Erythroblast (primary cell): ENCODE data around the gene ZCCHC18.
"Not testable (repeated sequence)": the region's sequence is repeated elsewhere in the genome, so short reads cannot be mapped to it uniquely, and the experiment has no call there.

Experiments used
- DNase-seq, 2 experiments: peaks; one replicate each; lab custom pipeline; 2025; lab: John Stamatoyannopoulos, UW
- GATA1 ChIP-seq: IDR thresholded peaks from 2 replicates; pipeline ENCODE4 v1.6.1; 2011; ENCODE audit warnings: low read depth, mild to moderate bottlenecking, control low read depth, low read length, moderate library complexity
- POLR2A ChIP-seq: IDR thresholded peaks from 2 replicates; pipeline ENCODE4 v1.6.1; 2011; ENCODE audit warnings: mild to moderate bottlenecking, low read length

ZCCHC18 gene

GRCh38 chrX:104112326-104112951, at the start of gene ZCCHC18:
Gene ZCCHC18, plus strand, starts transcription at chrX:104112523. Its CDS starts 1,589 bp downstream, at chrX:104114112.
- TF ChIP-seq POLR2A = no peak

DNA sequence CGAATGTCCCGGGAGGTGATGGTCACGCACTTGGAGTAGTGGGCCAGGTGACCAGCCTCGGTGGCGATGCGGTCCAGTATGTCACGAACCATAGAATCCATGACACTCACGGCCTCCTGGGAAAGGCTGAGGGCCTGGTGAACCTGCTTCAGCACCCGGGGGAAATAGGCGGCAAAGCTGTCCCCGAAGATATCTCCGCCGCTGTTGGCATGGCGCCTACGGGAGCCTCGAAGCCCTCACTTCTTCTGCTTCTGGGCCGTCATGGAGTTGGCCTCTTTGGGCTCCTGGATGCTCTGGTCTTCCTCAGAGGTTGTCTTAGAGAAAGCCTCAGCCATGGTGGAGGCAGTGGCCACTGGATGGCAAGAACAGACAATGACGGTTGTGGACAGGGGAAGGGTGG, 49.7 kb upstream of the ZCCHC18 start:
- not testable (repeated sequence) for DNase-seq

More at GRCh38 chrX:104112326-104112951, at the start of gene ZCCHC18:
- peak; percentile 9 to 20 for DNase-seq

- not testable (repeated sequence) for DNase-seq
These were observed 36.4 kb upstream of the ZCCHC18 start, which contains the start of gene TMSB15C for GRCh38 chrX:104075778-104076445. Gene TMSB15C, minus strand, starts transcription at chrX:104076236.

- DNase-seq = not testable (repeated sequence)
These were observed 34.5 kb upstream of the ZCCHC18 start for GRCh38 chrX:104077854-104078253.

DNA sequence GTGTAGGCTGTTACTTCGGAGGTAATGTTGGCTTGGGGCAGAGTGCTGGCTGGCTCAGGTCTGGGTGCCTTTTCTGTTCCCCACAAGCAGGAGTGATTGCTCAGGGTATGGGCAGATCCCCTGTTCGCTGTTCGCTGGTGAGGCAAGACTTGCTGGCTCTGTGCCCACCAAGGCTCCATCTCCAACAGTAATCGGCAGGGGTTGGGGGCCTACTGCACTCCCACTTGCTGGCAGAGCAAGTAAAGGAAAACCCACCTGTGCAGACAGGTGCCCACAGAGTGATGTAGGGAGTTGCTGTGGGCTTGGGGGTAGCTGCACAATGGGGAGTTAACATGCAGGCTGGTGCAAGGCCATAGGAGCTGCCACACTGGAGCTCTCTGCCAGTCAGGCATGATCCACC, 28.3 kb upstream of the ZCCHC18 start:
- TF ChIP-seq POLR2A (no peak), GATA1 (no peak)

GRCh38 chrX:104084534-104085277, 27.6 kb upstream of the ZCCHC18 start:
- TF ChIP-seq GATA1 (no peak), POLR2A (no peak)
- no peak for DNase-seq

More for the DNA sequence above, 28.3 kb upstream of the ZCCHC18 start:
- no peak for DNase-seq

GRCh38 chrX:104085477-104085876, 26.8 kb upstream of the ZCCHC18 start:
- TF ChIP-seq POLR2A (no peak), GATA1 (no peak)

DNA sequence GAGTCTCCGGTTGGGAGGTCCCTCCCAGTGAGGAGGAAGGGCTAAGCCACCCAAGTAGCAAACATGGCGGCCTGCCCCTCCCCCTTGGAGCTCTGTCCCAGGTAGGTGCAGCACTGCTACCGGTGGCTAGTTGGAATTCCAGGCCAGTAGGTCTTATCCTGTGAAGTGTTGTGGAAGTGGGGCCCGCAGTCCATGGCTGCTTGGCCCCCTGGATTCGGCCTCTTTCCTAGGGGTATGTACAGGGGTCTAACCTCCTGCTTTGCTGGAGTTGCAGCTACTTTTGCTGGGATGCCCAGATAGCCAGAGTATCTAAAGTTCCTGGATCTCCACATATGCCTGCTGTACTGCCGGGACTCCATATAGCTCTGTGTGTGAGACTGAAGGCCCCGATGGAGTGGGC, 26.4 kb upstream of the ZCCHC18 start:
- no peak for TF ChIP-seq GATA1
- no peak for TF ChIP-seq POLR2A
- no peak for DNase-seq

More at GRCh38 chrX:104085477-104085876, 26.8 kb upstream of the ZCCHC18 start:
- no peak for DNase-seq

- DNase-seq = peak; percentile 60 to 76
- no peak for TF ChIP-seq POLR2A
- TF ChIP-seq GATA1 = no peak
These were observed 14.0 kb upstream of the ZCCHC18 start for GRCh38 chrX:104098151-104098808.

- DNase-seq = no peak
- TF ChIP-seq POLR2A (no peak), GATA1 (no peak)
These were observed 13.4 kb upstream of the ZCCHC18 start for GRCh38 chrX:104098919-104099318.

- TF ChIP-seq GATA1 (no peak), POLR2A (no peak)
- no peak for DNase-seq
These were observed 7.6 kb upstream of the ZCCHC18 start for GRCh38 chrX:104104676-104105075.

DNA sequence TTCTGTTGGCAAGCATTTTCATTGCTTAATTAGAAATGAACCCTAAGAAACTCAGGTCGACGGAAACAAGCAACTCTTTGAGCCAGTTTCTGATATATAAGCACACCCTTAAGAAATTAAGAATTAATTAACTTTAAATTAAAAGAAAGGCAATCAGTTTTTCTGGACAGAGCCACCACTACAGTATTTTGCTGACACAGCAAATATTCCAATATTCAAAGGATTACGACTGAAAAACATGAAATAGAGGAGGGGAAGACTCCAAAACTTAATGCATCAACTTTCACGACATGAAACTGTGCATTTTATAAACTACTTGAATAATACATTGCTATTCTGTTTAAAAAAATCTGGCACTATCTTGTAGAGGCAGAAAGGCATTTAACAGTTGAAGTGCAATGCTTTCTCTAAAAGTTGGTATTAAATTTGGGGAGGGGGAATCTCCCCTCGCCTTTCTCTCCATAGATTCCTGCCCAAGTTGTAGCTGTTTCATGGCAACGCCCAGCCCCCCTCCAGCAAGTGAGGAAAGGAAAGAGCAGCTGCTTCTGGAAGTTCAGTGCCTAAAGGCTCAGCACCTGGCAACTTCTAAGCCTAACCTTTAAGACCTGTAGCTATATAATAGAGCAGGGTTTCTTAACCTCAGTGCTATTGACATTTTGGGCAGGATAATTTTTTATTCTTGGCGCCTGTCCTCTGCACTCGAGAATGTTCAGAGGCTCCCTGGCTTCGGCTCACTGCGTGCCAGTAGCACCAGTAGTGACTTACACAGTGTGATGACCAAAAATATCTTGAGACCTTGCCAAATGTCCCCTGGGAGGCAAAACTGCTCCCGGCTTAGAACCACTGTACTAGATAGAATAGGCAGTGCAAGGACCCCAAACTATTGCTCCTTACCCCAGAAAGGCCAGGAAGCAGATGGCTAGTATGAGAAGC, 6.7 kb upstream of the ZCCHC18 start:
- no peak for TF ChIP-seq POLR2A
- TF ChIP-seq GATA1 = no peak
- no peak for DNase-seq

GRCh38 chrX:104108955-104109354, 3.4 kb upstream of the ZCCHC18 start:
- DNase-seq = no peak
- TF ChIP-seq POLR2A (no peak), GATA1 (no peak)

DNA sequence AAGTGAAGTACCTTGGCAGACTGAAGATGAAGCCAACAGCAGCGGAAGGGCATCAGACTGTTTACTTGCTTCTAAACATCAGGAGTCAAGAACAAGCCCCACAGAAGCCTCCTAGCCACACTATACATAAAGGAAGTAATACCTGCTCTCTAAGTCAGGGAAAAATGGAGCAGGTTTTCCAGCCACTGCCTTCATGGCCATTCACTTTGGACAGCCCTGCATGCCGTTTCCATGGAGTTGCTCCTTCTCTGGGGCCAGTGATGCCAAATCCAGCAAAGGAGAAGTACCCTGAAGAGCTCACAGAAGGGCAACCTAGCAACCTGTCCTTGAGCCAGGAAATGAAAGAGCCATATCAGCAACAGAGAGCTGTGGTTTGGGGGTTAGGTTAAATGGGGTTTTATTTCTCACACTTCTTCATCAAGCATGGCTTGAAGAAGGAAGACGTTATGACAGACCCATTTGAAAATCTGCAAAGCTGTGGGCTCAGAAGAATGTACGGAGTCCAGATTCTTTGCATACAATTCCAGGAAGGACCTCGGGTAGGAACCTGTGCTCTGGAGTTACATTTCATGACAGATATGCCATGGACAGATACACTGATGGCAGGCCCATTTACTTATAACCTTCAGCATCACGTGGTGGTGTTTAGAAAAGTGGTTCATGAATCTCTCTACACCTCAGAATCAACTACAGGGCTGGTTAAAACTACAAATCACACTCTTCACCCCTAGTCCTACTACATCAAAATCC, 1.7 kb upstream of the ZCCHC18 start:
- DNase-seq = not testable (repeated sequence)
